GM19351 (cell line): ENCODE measurements around the gene OR1N1.
"Not testable (repeated sequence)": the region's sequence is repeated elsewhere in the genome, so short reads cannot be mapped to it uniquely, and the experiment has no call there.

Experiments
- ATAC-seq: cut with Tn5 transposase; IDR thresholded peaks from one replicate; pipeline ENCODE4 v1.9.1; 2021; ENCODE audit warnings: mild to moderate bottlenecking, moderate library complexity; ENCODE audit not compliant: unreplicated experiment

Gene OR1N1

GRCh38 chr9:122527193-122527592 is at the start of gene OR1N1:
TSS of gene OR1N1 (minus strand) at chr9:122527293. CDS start at chr9:122527293, 0 bp downstream.
- no peak for ATAC-seq

- ATAC-seq: no peak
Measured at GRCh38 chr9:122572456-122572855, 45.4 kb upstream of the OR1N1 start.

- ATAC-seq: no peak
Measured at GRCh38 chr9:122567901-122568300, 40.8 kb upstream of the OR1N1 start.

GRCh38 chr9:122562134-122562760 is 35.2 kb upstream of the OR1N1 start:
- ATAC-seq: no peak

- no peak for ATAC-seq
Measured at GRCh38 chr9:122561446-122561845, 34.4 kb upstream of the OR1N1 start.

- ATAC-seq: no peak
Measured at GRCh38 chr9:122552812-122553211, 25.7 kb upstream of the OR1N1 start, which contains the start of gene OR1N2. TSS of gene OR1N2 (plus strand) at chr9:122553112. CDS start at chr9:122553212, 100 bp downstream.

GRCh38 chr9:122551371-122551770 is 24.3 kb upstream of the OR1N1 start:
- no peak for ATAC-seq

- ATAC-seq: no peak
Measured at GRCh38 chr9:122546196-122546595, 19.1 kb upstream of the OR1N1 start.

GRCh38 chr9:122538757-122539156 is 11.7 kb upstream of the OR1N1 start:
- no peak for ATAC-seq

- not testable (repeated sequence) for ATAC-seq
Measured at GRCh38 chr9:122537066-122537465, 10.0 kb upstream of the OR1N1 start.

- ATAC-seq: no peak
Measured at GRCh38 chr9:122536134-122536533, 9.0 kb upstream of the OR1N1 start.

GRCh38 chr9:122531157-122531556 is 4.1 kb upstream of the OR1N1 start:
- ATAC-seq: not testable (repeated sequence)

- ATAC-seq: no peak
Measured at GRCh38 chr9:122526602-122527001, 491 bp downstream of the OR1N1 start.

GRCh38 chr9:122519376-122519775 is 7.7 kb downstream of the OR1N1 start:
- ATAC-seq: no peak

- no peak for ATAC-seq
Measured at GRCh38 chr9:122518841-122519240, 8.3 kb downstream of the OR1N1 start, which contains the start of gene OR1J4. TSS of gene OR1J4 (plus strand) at chr9:122519141. CDS start at chr9:122519141, 0 bp downstream.

GRCh38 chr9:122518226-122518625 is 8.9 kb downstream of the OR1N1 start:
- no peak for ATAC-seq

GRCh38 chr9:122510502-122510901 is 16.6 kb downstream of the OR1N1 start, which contains the start of gene OR1J2:
TSS of gene OR1J2 (plus strand) at chr9:122510802. CDS start at chr9:122510802, 0 bp downstream.
- ATAC-seq: no peak

- no peak for ATAC-seq
Measured at GRCh38 chr9:122506964-122507363, 20.1 kb downstream of the OR1N1 start.

GRCh38 chr9:122498883-122499288 is 28.2 kb downstream of the OR1N1 start:
- peak; percentile 79 for ATAC-seq

GRCh38 chr9:122479062-122479461 is 48.0 kb downstream of the OR1N1 start:
- no peak for ATAC-seq

GRCh38 chr9:122477826-122478225 is 49.3 kb downstream of the OR1N1 start, which contains the start of gene OR1J1:
TSS of gene OR1J1 (minus strand) at chr9:122477926. CDS start at chr9:122477926, 0 bp downstream.
- no peak for ATAC-seq

GRCh38 chr9:122477346-122477745 is 49.7 kb downstream of the OR1N1 start:
- ATAC-seq: no peak
